Liver (tissue), 9 donors: ENCODE measurements around the gene ARPC1A. TPM values are rescaled to one million over a fixed set of nuclear protein-coding genes. Genes with fewer than 3 reads are reported as not detected.

Experiments used
- DNase-seq: peaks from one replicate; pipeline ENCODE4 v3.0.0-alpha.2; 2017; ENCODE audit warnings: low spot score
- H3K27ac ChIP-seq, 2 donors: one replicate each; pipeline ENCODE4 v1.7.0; 2013; ENCODE audit warnings: inconsistent platforms in 2 of 2, low read length in 2 of 2, control low read depth in 1 of 2, low read depth in 1 of 2, mild to moderate bottlenecking in 1 of 2
- H3K27me3 ChIP-seq, 4 donors: one replicate each; pipeline versions ENCODE4 v1.6.1 to v1.7.0; 2013; ENCODE audit warnings: low read length in 3 of 4, inconsistent platforms in 1 of 4, mild to moderate bottlenecking in 1 of 4, moderate library complexity in 1 of 4; ENCODE audit not compliant: control insufficient read depth in 4 of 4, insufficient read depth in 4 of 4
- H3K36me3 ChIP-seq, 4 donors: one replicate each; pipeline versions ENCODE4 v1.6.1 to v1.7.0; 2013; ENCODE audit warnings: low read length in 3 of 4, mild to moderate bottlenecking in 3 of 4, low read depth in 1 of 4, moderate library complexity in 1 of 4; ENCODE audit not compliant: control insufficient read depth in 4 of 4, insufficient read depth in 3 of 4
- H3K4me1 ChIP-seq, 4 donors: one replicate each; pipeline versions ENCODE4 v1.6.1 to v1.7.0; 2013; ENCODE audit warnings: low read length in 3 of 4, mild to moderate bottlenecking in 3 of 4, moderate library complexity in 1 of 4; ENCODE audit not compliant: control insufficient read depth in 4 of 4, insufficient read depth in 4 of 4
- H3K4me3 ChIP-seq, 3 donors: one replicate each; pipeline versions ENCODE4 v1.6.1 to v1.7.0; 2013; ENCODE audit warnings: low read length in 3 of 3, control low read depth in 1 of 3, low read depth in 1 of 3, mild to moderate bottlenecking in 1 of 3
- H3K9ac ChIP-seq, 2 donors: one replicate each; pipeline ENCODE4 v1.7.0; 2013; ENCODE audit warnings: low read length in 2 of 2, mild to moderate bottlenecking in 2 of 2, moderate library complexity in 2 of 2, control low read depth in 1 of 2, low read depth in 1 of 2
- H3K9me3 ChIP-seq, 4 donors: one replicate each; pipeline versions ENCODE4 v1.6.1 to v1.7.0; 2013; ENCODE audit warnings: low read length in 3 of 4; ENCODE audit not compliant: control insufficient read depth in 4 of 4
- ATF3 ChIP-seq: IDR thresholded peaks from 2 replicates; pipeline ENCODE4 v1.6.1; 2016; ENCODE audit warnings: antibody characterized with exemption
- CTCF ChIP-seq: fragments of 150-350 bp; IDR thresholded peaks from 2 replicates; pipeline ENCODE4 v1.5.1; 2017; ENCODE audit warnings: improper control_type of control experiment, low read depth, low read length; ENCODE audit not compliant: missing input control
- EGR1 ChIP-seq, 2 donors: IDR thresholded peaks; 2 replicates each; pipeline ENCODE4 v1.6.1; 2016 to 2018; ENCODE audit warnings: antibody characterized with exemption in 2 of 2, low read depth in 2 of 2
- FOXA1 ChIP-seq: IDR thresholded peaks from 2 replicates; pipeline ENCODE4 v1.6.1; 2016; ENCODE audit warnings: antibody characterized with exemption
- FOXA2 ChIP-seq: IDR thresholded peaks from 2 replicates; pipeline ENCODE4 v1.6.1; 2016; ENCODE audit warnings: antibody characterized with exemption
- GABPA ChIP-seq, 2 donors: IDR thresholded peaks in 1 of 2; conservative IDR thresholded peaks in 1 of 2; 2 replicates each; pipeline ENCODE4 v1.6.1; 2016; ENCODE audit warnings: antibody characterized with exemption in 2 of 2, mild to moderate bottlenecking in 1 of 2, moderate library complexity in 1 of 2
- HNF4A ChIP-seq, 2 donors: conservative IDR thresholded peaks; 2 replicates each; pipeline ENCODE4 v1.6.1; 2016; ENCODE audit warnings: antibody characterized with exemption in 2 of 2, mild to moderate bottlenecking in 2 of 2
- HNF4G ChIP-seq: IDR thresholded peaks from 2 replicates; pipeline ENCODE4 v1.6.1; 2016; ENCODE audit warnings: antibody characterized with exemption
- JUND ChIP-seq, 2 donors: IDR thresholded peaks; 2 replicates each; pipeline ENCODE4 v1.6.1; 2016; ENCODE audit warnings: antibody characterized with exemption in 2 of 2
- MAX ChIP-seq: IDR thresholded peaks from 2 replicates; pipeline ENCODE4 v1.6.1; 2016; ENCODE audit warnings: antibody characterized with exemption
- NR2F2 ChIP-seq: IDR thresholded peaks from 2 replicates; pipeline ENCODE4 v1.6.1; 2016; ENCODE audit warnings: antibody characterized with exemption
- RAD21 ChIP-seq, 2 donors: IDR thresholded peaks; 2 replicates each; pipeline ENCODE4 v1.6.1; 2016; ENCODE audit warnings: antibody characterized with exemption in 2 of 2, mild to moderate bottlenecking in 2 of 2
- REST ChIP-seq: IDR thresholded peaks from 2 replicates; pipeline ENCODE4 v1.6.1; 2016; ENCODE audit warnings: antibody characterized with exemption, mild to moderate bottlenecking
- SP1 ChIP-seq: IDR thresholded peaks from 2 replicates; pipeline ENCODE4 v1.6.1; 2018; ENCODE audit warnings: antibody characterized with exemption, mild to moderate bottlenecking
- TAF1 ChIP-seq: conservative IDR thresholded peaks from 2 replicates; pipeline ENCODE4 v1.6.1; 2016; ENCODE audit warnings: antibody characterized with exemption, mild to moderate bottlenecking
- YY1 ChIP-seq: IDR thresholded peaks from 2 replicates; pipeline ENCODE4 v1.6.1; 2016; ENCODE audit warnings: antibody characterized with exemption, mild to moderate bottlenecking
- ZBTB33 ChIP-seq: IDR thresholded peaks from 2 replicates; pipeline ENCODE4 v1.6.1; 2016; ENCODE audit warnings: antibody characterized with exemption
- WGBS: extraction: QIAGEN DNeasy Blood & Tissue Kit; methylation state at CpG from one replicate; pipeline ENCODE4 v1.1.7; 2013; 5-methylcytosine and 5-hydroxymethylcytosine counted together
- polyA plus RNA-seq, 2 donors: library from polyadenylated mRNA; stranded (reverse) in 1 of 2; unstranded in 1 of 2; fragments of 200-250 nt in 1 of 2; fragments of >200 nt in 1 of 2; fragmentation: Nextera tagmentation in 1 of 2; extraction: Ambion mirVana in 1 of 2; gene quantifications; one replicate each; pipeline versions ENCODE4 v1.2.1 to v1.2.3, GENCODE V29; 2013 to 2015
- total RNA-seq, 2 donors: library from RNA; depleted of rRNA; stranded (reverse); fragments of >200 nt; gene quantifications; one replicate each; pipeline ENCODE4 v1.2.3, GENCODE V29; 2014
- donor health status: healthy.
- donor health status: healthy.
- donor health status: healthy.
- donor health status: healthy.
- donor health status: healthy.

The ARPC1A gene
- total and polyA plus RNA-seq, 4 donors: 46.7 to 84.0 (median 60.8) TPM

GRCh38 chr7:99363286-99363685, 37.6 kb downstream of the ARPC1A start:
- H3K9ac ChIP-seq: no peak overlapping the region
- TF ChIP-seq FOXA1 (no peak), GABPA (IDR thresholded peaks at IDR 0.05 in 1 of 2, conservative IDR thresholded peaks at IDR 0.05 in 1 of 2) (no peak), SP1 (no peak), HNF4G (no peak), CTCF (no peak), ZBTB33 (no peak), NR2F2 (no peak), MAX (no peak), REST (no peak), FOXA2 (no peak), JUND (IDR thresholded peaks at IDR 0.05) (no peak), HNF4A (conservative IDR thresholded peaks at IDR 0.05) (no peak), ATF3 (no peak), YY1 (no peak), RAD21 (IDR thresholded peaks at IDR 0.05) (no peak), EGR1 (IDR thresholded peaks at IDR 0.05; ENCODE audit: low read depth in 2 of 2) (no peak), TAF1 (no peak)
- no peaks in the 10 kb centered on the region for H3K4me1 ChIP-seq
- H3K9me3 ChIP-seq: no peaks in the 10 kb centered on the region
- no peak for DNase-seq
- H3K27me3 ChIP-seq: no peaks in the 10 kb centered on the region
- H3K4me3 ChIP-seq: no peak overlapping the region
- 97% methylated on average over 5 of the region's 5 CpGs for WGBS
- no peak overlapping the region for H3K27ac ChIP-seq
- H3K36me3 ChIP-seq: peaks cover 21 to 61% (median 41%) of the 10 kb centered on the region in 4 donors
